Activated T-cell treated with anti-CD3 and anti-CD28 coated beads, Interleukin-2, amount 50 U/mL, for 4 hours (primary cell): Measurements from ENCODE around the gene RPL41. TPM values are rescaled to one million over a fixed set of nuclear protein-coding genes. Genes with fewer than 3 reads are reported as not detected.
"Not testable (repeated sequence)": the region's sequence is repeated elsewhere in the genome, so short reads cannot be mapped to it uniquely, and the experiment has no call there.

Experiments used
- ATAC-seq, 2 donors: fragments of 200-7000 bp; cut with Tn5 transposase; one replicate each; pipeline ENCODE4 v1.10.0; 2021
- DNase-seq: peaks from one replicate; pipeline ENCODE4 v3.0.0-alpha.2; 2020
- H3K27me3 Mint-ChIP-seq: one replicate; pipeline ENCODE4 v1.8.0; 2021; ENCODE audit warnings: low read depth, mixed read lengths
- H3K36me3 Mint-ChIP-seq: one replicate; pipeline ENCODE4 v1.8.0; 2022; ENCODE audit warnings: mixed read lengths; ENCODE audit not compliant: insufficient read depth
- H3K4me1 Mint-ChIP-seq: one replicate; pipeline ENCODE4 v1.8.0; 2021; ENCODE audit warnings: low read depth, mixed read lengths
- H3K4me3 Mint-ChIP-seq: one replicate; pipeline ENCODE4 v1.8.0; 2021; ENCODE audit warnings: mild to moderate bottlenecking, moderate library complexity, mixed read lengths
- H3K9me3 Mint-ChIP-seq: one replicate; pipeline ENCODE4 v1.8.0; 2021; ENCODE audit warnings: mixed read lengths
- total RNA-seq, 3 donors: library from RNA; stranded (reverse); gene quantifications; one replicate each; pipeline ENCODE4 v1.2.1, GENCODE V29; 2021

RPL41 gene
- total RNA-seq: 1,000 to 10,000 TPM; 3,827 to 4,080 (median 3,837) TPM

- DNase-seq: peak; percentile 94
- Mint-ChIP-seq H3K27me3 (no peaks in the 10 kb centered on the region), H3K36me3 (peaks cover 38% of the 10 kb centered on the region), H3K9me3 (no peaks in the 10 kb centered on the region), H3K4me1 (peaks cover 25% of the 10 kb centered on the region), H3K4me3 (peak within 1 kb of the TSS; percentile 99)
- peak; percentile 49 to 50 for ATAC-seq
Measured at GRCh38 chr12:56116267-56117081, at the start of gene RPL41. Gene RPL41 (plus strand): TSS chr12:56116633.

GRCh38 chr12:56071648-56072047, 44.8 kb upstream of the RPL41 start:
- H3K36me3 Mint-ChIP-seq: no peaks in the 10 kb centered on the region
- no peaks in the 10 kb centered on the region for H3K4me1 Mint-ChIP-seq
- H3K27me3 Mint-ChIP-seq: peaks cover 2% of the 10 kb centered on the region
- DNase-seq (no peak), ATAC-seq (no peak)
- H3K9me3 Mint-ChIP-seq: no peaks in the 10 kb centered on the region
- H3K4me3 Mint-ChIP-seq: no peak overlapping the region

GRCh38 chr12:56074396-56074795, 42.0 kb upstream of the RPL41 start:
- Mint-ChIP-seq H3K9me3 (no peaks in the 10 kb centered on the region), H3K36me3 (no peaks in the 10 kb centered on the region), H3K4me3 (no peak overlapping the region), H3K4me1 (peaks cover 3% of the 10 kb centered on the region), H3K27me3 (peaks cover 2% of the 10 kb centered on the region)
- DNase-seq (no peak), ATAC-seq (no peak)

GRCh38 chr12:56077966-56078365, 38.5 kb upstream of the RPL41 start:
- not testable (repeated sequence) for H3K4me3 Mint-ChIP-seq, ATAC-seq, H3K36me3 Mint-ChIP-seq, H3K9me3 Mint-ChIP-seq, DNase-seq
- H3K27me3 Mint-ChIP-seq: peaks cover 13% of the 10 kb centered on the region
- peaks cover 14% of the 10 kb centered on the region for H3K4me1 Mint-ChIP-seq

GRCh38 chr12:56078427-56078826, 38.0 kb upstream of the RPL41 start:
- ATAC-seq (no peak), DNase-seq (no peak)
- Mint-ChIP-seq H3K27me3 (peaks cover 12% of the 10 kb centered on the region), H3K4me1 (peaks cover 14% of the 10 kb centered on the region), H3K36me3 (no peaks in the 10 kb centered on the region), H3K9me3 (no peaks in the 10 kb centered on the region), H3K4me3 (peak overlapping the region; percentile 80)

- H3K27me3 Mint-ChIP-seq: peaks cover 16% of the 10 kb centered on the region
- ATAC-seq: peak; percentile 59 to 68
Measured at GRCh38 chr12:56078931-56079722, 37.3 kb upstream of the RPL41 start.

GRCh38 chr12:56079723-56080555, 36.5 kb upstream of the RPL41 start, which contains the start of gene ERBB3:
Gene ERBB3 (plus strand): TSS chr12:56080165. CDS start chr12:56080301, 136 bp downstream.
- Mint-ChIP-seq H3K4me1 (peaks cover 14% of the 10 kb centered on the region), H3K27me3 (peaks cover 18% of the 10 kb centered on the region), H3K9me3 (no peaks in the 10 kb centered on the region), H3K4me3 (peak within 1 kb of the TSS; percentile 80), H3K36me3 (no peaks in the 10 kb centered on the region)
- ATAC-seq (peak; percentile 91 to 93), DNase-seq (peak; percentile 72)

More at GRCh38 chr12:56078931-56079722, 37.3 kb upstream of the RPL41 start:
- Mint-ChIP-seq H3K36me3 (no peaks in the 10 kb centered on the region), H3K4me1 (peaks cover 14% of the 10 kb centered on the region), H3K9me3 (no peaks in the 10 kb centered on the region), H3K4me3 (peak overlapping the region; percentile 80)
- DNase-seq: peak; percentile 37

GRCh38 chr12:56080556-56081138, 35.8 kb upstream of the RPL41 start:
- Mint-ChIP-seq H3K4me1 (peaks cover 14% of the 10 kb centered on the region), H3K9me3 (no peaks in the 10 kb centered on the region), H3K4me3 (peak overlapping the region; percentile 80), H3K36me3 (no peaks in the 10 kb centered on the region), H3K27me3 (peaks cover 18% of the 10 kb centered on the region)
- DNase-seq: no peak
- no peak for ATAC-seq

- peaks cover 18% of the 10 kb centered on the region for H3K27me3 Mint-ChIP-seq
- peaks cover 14% of the 10 kb centered on the region for H3K4me1 Mint-ChIP-seq
- no peaks in the 10 kb centered on the region for H3K9me3 Mint-ChIP-seq
- H3K36me3 Mint-ChIP-seq: no peaks in the 10 kb centered on the region
- no peak for DNase-seq
- peak overlapping the region; percentile 80 for H3K4me3 Mint-ChIP-seq
- ATAC-seq: no peak
Measured at GRCh38 chr12:56081393-56082347, 34.8 kb upstream of the RPL41 start.

- no peak for DNase-seq
- no peak for ATAC-seq
- Mint-ChIP-seq H3K4me1 (peaks cover 14% of the 10 kb centered on the region), H3K36me3 (no peaks in the 10 kb centered on the region), H3K27me3 (peaks cover 18% of the 10 kb centered on the region), H3K9me3 (no peaks in the 10 kb centered on the region), H3K4me3 (no peak overlapping the region)
Measured at GRCh38 chr12:56082382-56082781, 34.1 kb upstream of the RPL41 start.

GRCh38 chr12:56082967-56083366, 33.5 kb upstream of the RPL41 start:
- DNase-seq (no peak), ATAC-seq (no peak)

GRCh38 chr12:56084958-56085543, 31.4 kb upstream of the RPL41 start:
- no peak overlapping the region for H3K4me3 Mint-ChIP-seq
- peaks cover 6% of the 10 kb centered on the region for H3K4me1 Mint-ChIP-seq
- no peaks in the 10 kb centered on the region for H3K36me3 Mint-ChIP-seq
- DNase-seq (no peak), ATAC-seq (no peak)
- H3K9me3 Mint-ChIP-seq: no peaks in the 10 kb centered on the region
- peaks cover 18% of the 10 kb centered on the region for H3K27me3 Mint-ChIP-seq

More at GRCh38 chr12:56082967-56083366, 33.5 kb upstream of the RPL41 start:
- Mint-ChIP-seq H3K9me3 (no peaks in the 10 kb centered on the region), H3K4me3 (no peak overlapping the region), H3K4me1 (peaks cover 14% of the 10 kb centered on the region), H3K36me3 (no peaks in the 10 kb centered on the region), H3K27me3 (peaks cover 18% of the 10 kb centered on the region)
